BLaER1 treated with 17β-estradiol and CSF1 and Interleukin-3, amounts not matched to agents 10 nM and 100 nM (cell line): ENCODE results near the gene LARGE2.

Source experiments
- H3K27ac ChIP-seq, 11 experiments: shearing (Covaris generic); formaldehyde crosslinking; 2 replicates each; pipeline ENCODE4 v1.8.1; 2022
- H3K27me3 ChIP-seq, 11 experiments: shearing (Covaris generic); formaldehyde crosslinking; 2 replicates each; pipeline ENCODE4 v1.8.1; 2022
- H3K36me3 ChIP-seq, 11 experiments: shearing (Covaris generic); formaldehyde crosslinking; 2 replicates each; pipeline ENCODE4 v1.8.1; 2022
- H3K4me1 ChIP-seq, 10 experiments: shearing (Covaris generic); formaldehyde crosslinking; 2 replicates each; pipeline ENCODE4 v1.8.1; 2022
- H3K4me2 ChIP-seq, 11 experiments: shearing (Covaris generic); formaldehyde crosslinking; 2 replicates each; pipeline ENCODE4 v1.8.1; 2022
- H3K4me3 ChIP-seq, 10 experiments: shearing (Covaris generic); formaldehyde crosslinking; 2 replicates each; pipeline ENCODE4 v1.8.1; 2022
- H3K9ac ChIP-seq, 11 experiments: shearing (Covaris generic); formaldehyde crosslinking; 2 replicates each; pipeline ENCODE4 v1.8.1; 2022
- H3K9me3 ChIP-seq, 11 experiments: shearing (Covaris generic); formaldehyde crosslinking; replicated peaks in 1 of 11; 2 replicates each; pipeline ENCODE4 v1.8.1; 2022
- H4K20me1 ChIP-seq, 11 experiments: shearing (Covaris generic); formaldehyde crosslinking; 2 replicates each; pipeline ENCODE4 v1.8.1; 2022
- Cebpa-rat ChIP-seq, 11 experiments: shearing (Covaris generic); IDR thresholded peaks; 2 replicates each; pipeline ENCODE4 v1.8.1; 2022

Gene LARGE2

GRCh38 chr11:45917623-45918330 lies 4.7 kb upstream of the LARGE2 start, which contains the start of gene PEX16:
Gene PEX16 (minus strand): TSS chr11:45917877. CDS start chr11:45917811, 66 bp downstream.
- Histone ChIP-seq H3K27me3 (peaks cover 21 to 30% (median 29%) of the 10 kb centered on the region in 11 experiments), H3K4me3 (peak within 1 kb of the TSS; percentile 81 to 98 (median 92)), H4K20me1 (peaks cover 0 to 59% (median 26%) of the 10 kb centered on the region in 11 experiments; a peak in 16 of 22 replicates), H3K4me2 (peak within 1 kb of the TSS; percentile 85 to 99 (median 96)), H3K4me1 (peaks cover 26 to 59% (median 52%) of the 10 kb centered on the region in 10 experiments), H3K27ac (peak within 1 kb of the TSS; percentile 88 to 95 (median 93)), H3K36me3 (peaks cover 35 to 37% (median 36%) of the 10 kb centered on the region in 11 experiments), H3K9me3 (no peaks in the 10 kb centered on the region), H3K9ac (peak within 1 kb of the TSS; percentile 86 to 96 (median 94))
- peak; percentile 45 to 95 (median 88); a peak in 18 of 22 replicates for TF ChIP-seq Cebpa-rat (IDR thresholded peaks at IDR 0.05)

- H3K27ac ChIP-seq: peak overlapping the region; percentile 88 to 95 (median 93); a peak in 21 of 22 replicates
- peaks cover 28 to 37% (median 35%) of the 10 kb centered on the region in 11 experiments for H3K27me3 ChIP-seq
- peak overlapping the region; percentile 81 to 98 (median 92) for H3K4me3 ChIP-seq
- H3K4me1 ChIP-seq: peaks cover 33 to 66% (median 59%) of the 10 kb centered on the region in 10 experiments
- peak overlapping the region; percentile 86 to 96 (median 94) for H3K9ac ChIP-seq
- H3K4me2 ChIP-seq: peak overlapping the region; percentile 72 to 99 (median 93)
- H4K20me1 ChIP-seq: peaks cover 0 to 56% (median 26%) of the 10 kb centered on the region in 11 experiments; a peak in 16 of 22 replicates
- no peak for TF ChIP-seq Cebpa-rat (IDR thresholded peaks at IDR 0.05)
- H3K9me3 ChIP-seq: no peaks in the 10 kb centered on the region
- H3K36me3 ChIP-seq: peaks cover 28 to 31% (median 29%) of the 10 kb centered on the region in 11 experiments
Observed at GRCh38 chr11:45918331-45918941, 4.0 kb upstream of the LARGE2 start.

DNA sequence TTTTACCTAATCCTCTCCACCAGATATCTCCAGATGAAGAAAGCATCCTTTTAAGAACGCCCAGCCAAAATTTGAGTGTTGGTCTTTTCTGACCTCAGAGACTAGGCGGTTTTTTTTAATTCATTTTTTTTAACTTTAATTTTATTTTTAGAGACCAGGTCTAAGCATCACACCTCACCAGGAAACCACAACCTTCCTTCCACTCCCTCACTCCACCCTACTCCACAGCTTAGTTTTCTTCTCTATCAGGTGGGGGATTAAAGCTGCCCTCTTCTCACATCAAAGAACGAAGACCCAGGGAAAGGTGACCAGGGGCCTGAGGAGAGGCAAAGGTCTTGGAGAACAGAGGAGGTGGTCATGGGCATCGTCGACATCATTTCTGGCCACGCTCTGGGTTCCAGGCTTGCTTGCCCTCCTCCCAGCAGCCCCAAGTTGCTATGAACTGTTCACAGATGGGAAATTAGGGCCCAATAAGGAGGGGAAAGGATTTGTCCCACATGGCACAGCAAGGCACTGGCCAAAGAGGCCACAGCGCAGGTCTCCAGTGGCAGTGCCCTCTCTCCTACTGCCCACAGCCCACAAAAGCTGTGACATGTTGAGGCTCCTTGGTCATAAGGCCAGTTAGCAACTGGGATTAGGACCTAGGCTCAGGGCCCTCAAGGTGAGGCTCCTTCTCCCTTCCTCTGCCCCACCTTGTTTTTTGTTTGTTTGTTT lies 3.3 kb upstream of the LARGE2 start:
- Histone ChIP-seq H3K36me3 (peaks cover 21 to 24% (median 22%) of the 10 kb centered on the region in 11 experiments), H3K27ac (peak overlapping the region in 1 of 11 experiments; percentile 95; a peak in 5 of 22 replicates)

DNA sequence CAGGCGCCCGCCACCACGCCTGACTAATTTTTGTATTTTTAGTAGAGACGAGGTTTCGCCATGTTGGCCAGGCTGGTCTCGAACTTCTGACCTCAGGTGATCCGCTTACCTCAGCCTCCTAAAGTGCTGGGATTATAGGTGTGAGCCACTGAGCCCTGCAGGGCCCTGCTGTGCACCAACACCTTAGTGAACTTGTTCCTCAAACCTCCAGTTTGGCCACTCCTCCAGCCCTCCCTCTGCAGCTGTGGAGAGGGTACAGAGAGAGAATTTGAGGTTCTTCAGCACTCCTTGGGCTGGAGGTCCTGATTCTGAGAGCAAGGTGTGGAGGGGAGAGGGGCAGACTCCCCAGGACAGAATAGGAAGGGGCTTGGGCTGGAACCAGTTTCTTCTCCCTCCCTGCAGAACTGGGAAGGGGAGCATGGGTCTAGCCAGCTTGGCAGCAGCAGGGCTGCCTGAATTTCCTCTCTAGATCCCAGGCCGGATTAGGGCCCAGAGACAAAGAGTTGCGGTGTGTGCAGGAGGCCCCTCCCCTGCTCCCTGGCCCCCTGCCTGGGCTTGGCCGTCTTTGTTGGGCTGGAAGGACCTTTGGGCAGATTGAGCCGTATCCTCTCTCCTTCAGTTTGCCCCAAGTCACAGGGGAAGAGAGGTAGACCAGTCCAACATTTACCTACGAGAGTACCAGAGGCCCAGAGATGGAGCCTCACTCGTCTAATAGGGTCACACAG lies 2.5 kb upstream of the LARGE2 start:
- Histone ChIP-seq H3K27ac (no peak overlapping the region), H3K9me3 (no peaks in the 10 kb centered on the region)

More for the DNA sequence above, 3.3 kb upstream of the LARGE2 start:
- Histone ChIP-seq H3K4me2 (peak overlapping the region; percentile 72 to 99 (median 93)), H3K9ac (peak overlapping the region in 9 of 11 experiments; percentile 86 to 96 (median 94); a peak in 15 of 22 replicates), H3K9me3 (no peaks in the 10 kb centered on the region), H4K20me1 (peaks cover 0 to 49% (median 22%) of the 10 kb centered on the region in 11 experiments; a peak in 16 of 22 replicates), H3K4me3 (peak overlapping the region; percentile 81 to 98 (median 92)), H3K27me3 (peaks cover 33 to 44% (median 41%) of the 10 kb centered on the region in 11 experiments), H3K4me1 (peaks cover 38 to 73% (median 64%) of the 10 kb centered on the region in 10 experiments)
- no peak for TF ChIP-seq Cebpa-rat (IDR thresholded peaks at IDR 0.05)

DNA sequence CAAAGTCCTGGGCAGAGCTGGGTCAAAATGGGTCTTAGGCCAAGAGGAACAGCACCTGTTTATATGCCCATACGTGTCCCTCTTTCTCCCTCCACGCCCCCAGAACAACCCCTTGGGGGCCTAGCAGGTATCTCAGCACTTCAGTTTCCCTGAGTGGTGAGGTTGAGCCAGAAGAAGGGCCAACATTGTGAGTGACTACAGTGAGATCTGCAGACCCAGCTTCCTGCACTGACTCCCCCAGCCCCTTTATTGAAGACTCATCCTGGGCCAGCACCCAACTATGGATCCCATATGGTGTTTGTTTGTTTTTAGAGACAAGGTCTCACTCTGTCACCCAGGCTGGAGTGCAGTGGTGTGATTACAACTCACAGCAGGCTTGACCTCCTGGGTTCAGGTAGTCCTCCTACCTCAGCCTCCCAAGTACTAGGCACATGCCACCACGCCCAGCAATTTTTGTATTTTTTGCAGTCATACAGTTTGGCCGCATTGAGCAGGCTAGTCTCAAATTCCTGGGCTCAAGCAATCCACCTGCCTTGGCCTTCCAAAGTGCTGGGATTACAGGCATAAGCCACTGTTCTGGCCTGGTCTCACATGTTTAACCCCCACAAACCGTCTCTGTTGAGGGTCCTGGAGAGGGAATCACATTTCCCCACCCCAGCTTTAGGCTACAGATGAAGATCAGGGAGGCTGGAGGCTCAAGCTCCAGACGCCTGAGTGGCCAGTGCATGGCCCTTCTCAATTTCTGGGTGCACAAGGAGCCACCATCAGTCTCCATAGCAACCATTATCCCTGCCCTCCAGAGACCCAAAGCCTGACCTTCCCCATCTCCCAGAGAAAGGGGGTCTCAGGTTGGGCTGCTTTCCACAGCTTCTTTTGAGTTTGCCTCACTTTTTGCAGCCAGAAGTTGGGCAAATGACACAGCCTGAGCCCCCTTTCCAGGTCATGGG lies 1.7 kb upstream of the LARGE2 start:
- Histone ChIP-seq H3K4me3 (no peak overlapping the region), H4K20me1 (peaks cover 0 to 41% (median 6%) of the 10 kb centered on the region in 11 experiments; a peak in 15 of 22 replicates), H3K9me3 (no peaks in the 10 kb centered on the region), H3K27ac (no peak overlapping the region), H3K4me2 (peak overlapping the region in 8 of 11 experiments; percentile 86 to 99 (median 92); a peak in 13 of 22 replicates), H3K27me3 (peaks cover 36 to 56% (median 47%) of the 10 kb centered on the region in 11 experiments), H3K9ac (no peak overlapping the region; a peak in 1 of 22 replicates), H3K4me1 (peaks cover 40 to 87% (median 71%) of the 10 kb centered on the region in 10 experiments), H3K36me3 (peaks cover 4 to 7% (median 6%) of the 10 kb centered on the region in 11 experiments; a peak in 21 of 22 replicates)
- no peak for TF ChIP-seq Cebpa-rat (IDR thresholded peaks at IDR 0.05)

More for the DNA sequence above, 2.5 kb upstream of the LARGE2 start:
- TF ChIP-seq Cebpa-rat (IDR thresholded peaks at IDR 0.05): no peak
- no peak overlapping the region for H3K9ac ChIP-seq
- H3K27me3 ChIP-seq: peaks cover 36 to 52% (median 47%) of the 10 kb centered on the region in 11 experiments
- peaks cover 40 to 81% (median 71%) of the 10 kb centered on the region in 10 experiments for H3K4me1 ChIP-seq
- H3K36me3 ChIP-seq: peaks cover 13 to 15% (median 14%) of the 10 kb centered on the region in 11 experiments
- H3K4me3 ChIP-seq: no peak overlapping the region
- H3K4me2 ChIP-seq: peak overlapping the region in 8 of 11 experiments; percentile 79 to 99 (median 94); a peak in 14 of 22 replicates
- peaks cover 0 to 49% (median 15%) of the 10 kb centered on the region in 11 experiments; a peak in 16 of 22 replicates for H4K20me1 ChIP-seq

- TF ChIP-seq Cebpa-rat (IDR thresholded peaks at IDR 0.05): no peak
- Histone ChIP-seq H4K20me1 (peaks cover 0 to 32% (median 3%) of the 10 kb centered on the region in 11 experiments; a peak in 9 of 22 replicates), H3K4me2 (peak overlapping the region; percentile 86 to 99 (median 91)), H3K4me3 (peak overlapping the region; percentile 38 to 70 (median 58); a peak in 19 of 20 replicates), H3K27me3 (peaks cover 36 to 56% (median 47%) of the 10 kb centered on the region in 11 experiments), H3K9ac (peak overlapping the region; percentile 6 to 80 (median 64); a peak in 19 of 22 replicates), H3K9me3 (no peaks in the 10 kb centered on the region), H3K27ac (peak overlapping the region in 6 of 11 experiments; percentile 53 to 76 (median 68); a peak in 9 of 22 replicates), H3K4me1 (peaks cover 32 to 87% (median 71%) of the 10 kb centered on the region in 10 experiments), H3K36me3 (0 out of 22 replicates have a peak, but pooled peaks cover 0 to 7% (median 0%) of the 10 kb centered on the region in 11 experiments)
Observed at GRCh38 chr11:45921561-45922424, 663 bp upstream of the LARGE2 start.
